Brain microvascular endothelial cell (primary cell): ENCODE data around the gene UNC5CL.

Experiments
- DNase-seq: peaks from one replicate; pipeline ENCODE4 v3.0.0-alpha.2; 2020
- H3K27ac ChIP-seq: fragments of 250-450 bp; sonication (Bioruptor Pico); 2 replicates; pipeline ENCODE4 v1.5.1; 2020; ENCODE audit warnings: mild to moderate bottlenecking, moderate library complexity
- H3K27me3 ChIP-seq: fragments of 250-450 bp; sonication (Bioruptor Pico); replicated peaks from 2 replicates; pipeline ENCODE4 v1.5.1; 2020; ENCODE audit warnings: mild to moderate bottlenecking
- H3K36me3 ChIP-seq: fragments of 250-450 bp; sonication (Bioruptor Pico); replicated peaks from 2 replicates; pipeline ENCODE4 v1.5.1; 2020; ENCODE audit warnings: mild to moderate bottlenecking
- H3K4me3 ChIP-seq: 2 replicates; pipeline ENCODE4 v1.5.1; 2011; ENCODE audit warnings: low read depth, mild to moderate bottlenecking, control low read depth, low read length, moderate library complexity
- in situ Hi-C: cut with HindIII; loops from 2 replicates; pipeline ENCODE4 v1.10.0; 2017; ENCODE audit warnings: low sequenced_read_pairs, low pct_ligation_motif_present
- TF ChIP-seq, protein P1 (sequence below): IDR thresholded peaks from 2 replicates; pipeline ENCODE4 v1.5.1; 2011; ENCODE audit warnings: low read depth, mild to moderate bottlenecking, moderate library complexity, low read length, control low read depth, inconsistent platforms; ENCODE audit errors: missing control alignments

The UNC5CL gene

DNA sequence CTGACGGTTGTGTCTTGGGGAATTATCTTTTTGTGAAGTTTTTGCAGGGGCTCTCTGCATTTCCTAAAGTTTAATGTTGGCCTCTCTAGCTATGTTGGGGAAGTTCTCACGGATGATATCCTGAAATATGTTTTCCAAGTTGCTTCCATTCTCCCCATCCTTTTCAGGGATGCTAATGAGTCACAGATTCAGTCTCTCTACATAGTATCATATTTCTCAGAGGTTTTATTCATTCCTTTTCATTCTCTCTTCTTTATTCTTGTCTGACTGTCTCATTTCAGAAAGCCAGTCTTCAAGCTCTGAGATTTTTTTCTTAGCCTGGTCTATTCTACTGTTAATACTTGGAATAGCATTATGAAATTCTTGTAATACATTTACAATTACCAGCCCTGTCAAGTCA lies 61.3 kb downstream of the UNC5CL start:
- peaks cover 3% of the 10 kb centered on the region for H3K27me3 ChIP-seq
- DNase-seq: no peak
- in situ Hi-C loops: no loop called here
- TF ChIP-seq, protein P1, sequence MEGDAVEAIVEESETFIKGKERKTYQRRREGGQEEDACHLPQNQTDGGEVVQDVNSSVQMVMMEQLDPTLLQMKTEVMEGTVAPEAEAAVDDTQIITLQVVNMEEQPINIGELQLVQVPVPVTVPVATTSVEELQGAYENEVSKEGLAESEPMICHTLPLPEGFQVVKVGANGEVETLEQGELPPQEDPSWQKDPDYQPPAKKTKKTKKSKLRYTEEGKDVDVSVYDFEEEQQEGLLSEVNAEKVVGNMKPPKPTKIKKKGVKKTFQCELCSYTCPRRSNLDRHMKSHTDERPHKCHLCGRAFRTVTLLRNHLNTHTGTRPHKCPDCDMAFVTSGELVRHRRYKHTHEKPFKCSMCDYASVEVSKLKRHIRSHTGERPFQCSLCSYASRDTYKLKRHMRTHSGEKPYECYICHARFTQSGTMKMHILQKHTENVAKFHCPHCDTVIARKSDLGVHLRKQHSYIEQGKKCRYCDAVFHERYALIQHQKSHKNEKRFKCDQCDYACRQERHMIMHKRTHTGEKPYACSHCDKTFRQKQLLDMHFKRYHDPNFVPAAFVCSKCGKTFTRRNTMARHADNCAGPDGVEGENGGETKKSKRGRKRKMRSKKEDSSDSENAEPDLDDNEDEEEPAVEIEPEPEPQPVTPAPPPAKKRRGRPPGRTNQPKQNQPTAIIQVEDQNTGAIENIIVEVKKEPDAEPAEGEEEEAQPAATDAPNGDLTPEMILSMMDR: no peak
- H3K27ac ChIP-seq: no peak overlapping the region
- H3K36me3 ChIP-seq: no peaks in the 10 kb centered on the region
- H3K4me3 ChIP-seq: no peak overlapping the region

DNA sequence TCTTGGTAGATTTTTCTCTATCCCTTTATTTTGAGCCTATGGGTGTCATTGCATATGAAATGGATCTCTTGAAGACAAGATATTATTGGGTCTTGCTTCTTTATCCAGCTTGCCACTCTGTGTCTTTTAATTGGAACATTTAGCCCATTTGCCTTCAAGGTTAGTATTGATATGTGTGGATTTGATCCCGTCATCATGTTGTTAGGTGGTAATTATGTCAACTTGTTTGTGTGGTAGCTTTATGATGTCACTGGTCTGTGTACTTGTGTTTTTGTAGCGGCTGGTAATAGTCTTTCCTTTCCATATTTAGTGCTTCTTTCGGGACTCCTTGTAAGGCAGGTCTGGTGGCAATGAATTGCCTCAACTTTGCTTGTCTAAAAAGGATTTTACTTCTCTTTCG lies 61.9 kb downstream of the UNC5CL start:
- H3K27ac ChIP-seq: no peak overlapping the region
- DNase-seq: no peak
- in situ Hi-C loops: no loop called here
- H3K36me3 ChIP-seq: no peaks in the 10 kb centered on the region
- peaks cover 3% of the 10 kb centered on the region for H3K27me3 ChIP-seq
- H3K4me3 ChIP-seq: no peak overlapping the region
- TF ChIP-seq, protein P1: no peak
